K562 (cell line): ENCODE data around the gene SLC25A2.
"Not testable (repeated sequence)": the region's sequence is repeated elsewhere in the genome, so short reads cannot be mapped to it uniquely, and the experiment has no call there.

Source experiments
- ETV6 ChIP-seq, 3 experiments: fragments of 150-350 bp in 1 of 3; sonication (generic) in 1 of 3; formaldehyde crosslinking in 1 of 3; IDR thresholded peaks; 2 replicates each; pipeline versions ENCODE4 v1.6.1 to v1.8.0; 2014 to 2022; ENCODE audit warnings: borderline replicate concordance in 2 of 3, low read depth in 2 of 3, antibody characterized with exemption in 1 of 3, low read length in 1 of 3, mild to moderate bottlenecking in 1 of 3, missing genetic modification reagents in 1 of 3
- KLF1 ChIP-seq: fragments of 450-650 bp; IDR thresholded peaks from 2 replicates; pipeline ENCODE4 v1.6.1; 2016; ENCODE audit warnings: missing genetic modification characterization, missing compliant biosample characterization
- MYC ChIP-seq, 2 experiments: fragments of 250-450 bp in 1 of 2; sonication (Bioruptor Pico) in 1 of 2; IDR thresholded peaks; 2 replicates each; pipeline versions ENCODE4 v1.5.1 to v1.6.1; 2012 to 2021; ENCODE audit warnings: low read depth in 2 of 2, borderline replicate concordance in 1 of 2, improper control_type of control experiment in 1 of 2, low read length in 1 of 2, mild to moderate bottlenecking in 1 of 2, moderate library complexity in 1 of 2
- PHB2 ChIP-seq: fragments of 450-650 bp; IDR thresholded peaks from 2 replicates; pipeline ENCODE4 v1.6.1; 2017; ENCODE audit warnings: low read depth
- PTTG1 ChIP-seq: fragments of 450-650 bp; IDR thresholded peaks from 2 replicates; pipeline ENCODE4 v1.6.1; 2016; ENCODE audit warnings: low read depth, mild to moderate bottlenecking, missing genetic modification characterization, missing compliant biosample characterization
- PURB ChIP-seq: sonication (generic); formaldehyde crosslinking; IDR thresholded peaks from 2 replicates; pipeline ENCODE4 v1.9.0; 2021; ENCODE audit warnings: low read depth, mild to moderate bottlenecking, missing genetic modification reagents
- RAD21 ChIP-seq, 2 experiments: fragments of 250-450 bp in 1 of 2; fragments of 450-650 bp in 1 of 2; sonication (Bioruptor Pico) in 1 of 2; formaldehyde crosslinking in 1 of 2; IDR thresholded peaks in 1 of 2; conservative IDR thresholded peaks in 1 of 2; 2 replicates each; pipeline versions ENCODE4 v1.4.0 to v1.8.0; 2020 to 2022; ENCODE audit warnings: mild to moderate bottlenecking in 2 of 2, moderate library complexity in 1 of 2
- RNF219 ChIP-seq: fragments of 250-450 bp; sonication (Bioruptor Pico); IDR thresholded peaks from 2 replicates; pipeline ENCODE4 v1.5.0; 2022; ENCODE audit warnings: mild to moderate bottlenecking
- ZBTB1 ChIP-seq: sonication (generic); formaldehyde crosslinking; IDR thresholded peaks from 2 replicates; pipeline ENCODE4 v1.8.1; 2023; ENCODE audit warnings: missing genetic modification reagents, low read depth, mild to moderate bottlenecking, borderline replicate concordance
- ZBTB34 ChIP-seq: fragments of 250-450 bp; sonication (Bioruptor Pico); IDR thresholded peaks from 2 replicates; pipeline ENCODE4 v1.8.0; 2021; ENCODE audit warnings: mild to moderate bottlenecking, moderate library complexity
- ZHX1 ChIP-seq: fragments of 150-350 bp; conservative IDR thresholded peaks from 2 replicates; pipeline ENCODE4 v1.6.1; 2014; ENCODE audit warnings: low read length

- TF ChIP-seq ZHX1; KLF1; PTTG1 (tag); RAD21 (CRISPR knock-in tag; conservative IDR thresholded peaks at IDR 0.05 in 1 of 2, IDR thresholded peaks at IDR 0.05 in 1 of 2); PHB2; ZBTB34; ETV6 (IDR thresholded peaks at IDR 0.05; ENCODE audit: borderline replicate concordance in 1 of 2, low read depth in 2 of 2, low read length in 1 of 2); ETV6 (CRISPR knock-in tag; IDR thresholded peaks at IDR 0.05; ENCODE audit: borderline replicate concordance); RNF219 (CRISPR knock-in tag); ZBTB1 (CRISPR knock-in tag); PURB (CRISPR knock-in tag); MYC (IDR thresholded peaks at IDR 0.05; ENCODE audit: low read depth, low read length); MYC (CRISPR knock-in tag; IDR thresholded peaks at IDR 0.05; ENCODE audit: borderline replicate concordance, low read depth): not testable (repeated sequence)
Observed at GRCh38 chr5:141346017-141346416, 42.2 kb upstream of the SLC25A2 start.
